K562 (cell line): Measurements from ENCODE around the gene COPS6. TPM values are rescaled to one million over a fixed set of nuclear protein-coding genes. Genes with fewer than 3 reads are reported as not detected.

Source experiments
- ASH1L ChIP-seq: fragments of 450-650 bp; IDR thresholded peaks from 2 replicates; pipeline ENCODE4 v1.6.1; 2018; ENCODE audit warnings: borderline replicate concordance, mild to moderate bottlenecking, low read depth; ENCODE audit not compliant: partially characterized antibody
- BCOR ChIP-seq: fragments of 450-650 bp; IDR thresholded peaks from 2 replicates; pipeline ENCODE4 v1.6.1; 2016
- CTCF ChIP-seq, 3 experiments: IDR thresholded peaks in 2 of 3; conservative IDR thresholded peaks in 1 of 3; 2 replicates each; pipeline ENCODE4 v1.5.1; 2011 to 2012; ENCODE audit warnings: low read length in 3 of 3, mild to moderate bottlenecking in 3 of 3, control low read depth in 2 of 3, improper control_type of control experiment in 1 of 3, inconsistent platforms in 1 of 3, low read depth in 1 of 3, mixed read lengths in 1 of 3, moderate library complexity in 1 of 3; ENCODE audit not compliant: insufficient read depth in 2 of 3
- MYBL2 ChIP-seq, 2 experiments: fragments of 450-650 bp in 1 of 2; sonication (generic) in 1 of 2; formaldehyde crosslinking in 1 of 2; IDR thresholded peaks; 2 replicates each; pipeline versions ENCODE4 v1.6.1 to v1.8.1; 2017 to 2022; ENCODE audit warnings: borderline replicate concordance in 1 of 2, inconsistent platforms in 1 of 2, low read depth in 1 of 2, mild to moderate bottlenecking in 1 of 2, missing genetic modification reagents in 1 of 2, moderate library complexity in 1 of 2
- NFIX ChIP-seq: fragments of 250-450 bp; sonication (Bioruptor Pico); IDR thresholded peaks from 2 replicates; pipeline ENCODE4 v1.4.0; 2020; ENCODE audit warnings: low read depth, mild to moderate bottlenecking, moderate library complexity
- POLR3G ChIP-seq: IDR thresholded peaks from 2 replicates; pipeline ENCODE4 v1.6.1; 2011; ENCODE audit not compliant: insufficient read length, insufficient replicate concordance; ENCODE audit errors: extremely low read depth
- RCOR1 ChIP-seq, 2 experiments: IDR thresholded peaks; 2 replicates each; pipeline ENCODE4 v1.6.1; 2012; ENCODE audit warnings: low read depth in 2 of 2, low read length in 2 of 2, borderline replicate concordance in 1 of 2, improper control_type of control experiment in 1 of 2
- RFX1 ChIP-seq: fragments of 450-650 bp; IDR thresholded peaks from 2 replicates; pipeline ENCODE4 v1.6.1; 2016; ENCODE audit warnings: mild to moderate bottlenecking, moderate library complexity
- RFX5 ChIP-seq: IDR thresholded peaks from 2 replicates; pipeline ENCODE4 v1.6.1; 2011; ENCODE audit warnings: low read depth, mild to moderate bottlenecking, improper control_type of control experiment, low read length
- SAFB ChIP-seq: fragments of 200-400 bp; formaldehyde crosslinking; IDR thresholded peaks from 2 replicates; pipeline ENCODE4 v1.6.1; 2017; ENCODE audit warnings: low read depth, low read length, borderline replicate concordance
- TBP ChIP-seq: optimal IDR thresholded peaks from 2 replicates; pipeline ENCODE3; 2011; ENCODE audit warnings: low read depth, low read length, improper control_type of control experiment
- TEAD4 ChIP-seq, 2 experiments: sonication (generic) in 1 of 2; formaldehyde crosslinking in 1 of 2; IDR thresholded peaks; 2 replicates each; pipeline versions ENCODE4 v1.6.1 to v1.8.0; 2012 to 2022; ENCODE audit warnings: borderline replicate concordance in 1 of 2, inconsistent platforms in 1 of 2, low read length in 1 of 2, mild to moderate bottlenecking in 1 of 2, missing genetic modification reagents in 1 of 2
- ZEB2 ChIP-seq: fragments of 450-650 bp; IDR thresholded peaks from 2 replicates; pipeline ENCODE4 v1.6.1; 2016
- ZNF134 ChIP-seq: fragments of 250-450 bp; sonication (Bioruptor Pico); conservative IDR thresholded peaks from 2 replicates; pipeline ENCODE4 v1.4.0; 2020
- ZNF280B ChIP-seq: fragments of 250-450 bp; sonication (Bioruptor Pico); IDR thresholded peaks from 2 replicates; pipeline ENCODE4 v1.5.1; 2021; ENCODE audit warnings: mild to moderate bottlenecking
- ZNF282 ChIP-seq: sonication (generic); formaldehyde crosslinking; IDR thresholded peaks from 2 replicates; pipeline ENCODE4 v1.8.1; 2023; ENCODE audit warnings: missing genetic modification reagents
- ZNF398 ChIP-seq: fragments of 250-450 bp; sonication (Bioruptor Pico); IDR thresholded peaks from 2 replicates; pipeline ENCODE4 v1.8.0; 2021; ENCODE audit warnings: moderate library complexity, mild to moderate bottlenecking, inconsistent platforms
- polyA plus RNA-seq, 8 experiments: library from polyadenylated mRNA; depleted of rRNA in 4 of 8; stranded (reverse) in 5 of 8; unstranded in 3 of 8; fragments of >200 nt; fragmentation: Nextera tagmentation in 2 of 8; fragmentation: Illumina TruSeq in 1 of 8; extraction: Ambion mirVana in 2 of 8; extraction: Trizol in 1 of 8; gene quantifications; 2 replicates each; pipeline versions ENCODE4 v1.2.1 to v1.2.3, GENCODE V29; 2011 to 2014; ENCODE audit warnings: inconsistent platforms in 1 of 8, missing spikeins in 1 of 8
- total RNA-seq, 7 experiments: library from RNA; depleted of rRNA in 6 of 7; stranded (reverse); fragments of >200 nt in 6 of 7; fragmentation: Illumina TruSeq in 2 of 7; extraction: Trizol in 2 of 7; gene quantifications; 2 replicates each; pipeline versions ENCODE4 v1.2.1 to v1.2.3, GENCODE V29; 2011 to 2021; ENCODE audit warnings: low replicate concordance in 1 of 7

COPS6 gene
- total and polyA plus RNA-seq, 9 of the 15 experiments (the other 6 are each of a cell fraction or from before 2014, with no cell fraction given) = 63.0 to 331 (median 168) TPM

GRCh38 chr7:100101016-100101862 lies 12.5 kb downstream of the COPS6 start, which contains the start of the genes AP4M1 and MCM7 (continued):
- TF ChIP-seq ZNF134 (CRISPR knock-in tag) = no peak
- no peak for TF ChIP-seq BCOR
- TF ChIP-seq ZNF282 (CRISPR knock-in tag) = peak; percentile 58
- no peak for TF ChIP-seq ZEB2
- TF ChIP-seq NFIX = no peak
- no peak for TF ChIP-seq POLR3G
- no peak; the same call in 1 of the 2 replicates for TF ChIP-seq TEAD4 (IDR thresholded peaks at IDR 0.05; ENCODE audit: low read length)
- TF ChIP-seq TEAD4 (CRISPR knock-in tag; IDR thresholded peaks at IDR 0.05; ENCODE audit: borderline replicate concordance) = no peak
- 0 out of 2 replicates have a peak, but pooled peaks have one; percentile 29 for TF ChIP-seq RFX5
- peak in 1 of 3 experiments; percentile 7; a peak in 1 of 6 replicates for TF ChIP-seq CTCF (IDR thresholded peaks at IDR 0.05 in 2 of 3, conservative IDR thresholded peaks at IDR 0.05 in 1 of 3; ENCODE audit: insufficient read depth in 2 of 3, low read depth in 1 of 3, low read length in 3 of 3)
- peak in 1 of 2 experiments; percentile 64; a peak in 3 of 4 replicates for TF ChIP-seq RCOR1 (IDR thresholded peaks at IDR 0.05; ENCODE audit: borderline replicate concordance in 1 of 2, low read depth in 2 of 2, low read length in 2 of 2)
- TF ChIP-seq MYBL2 (IDR thresholded peaks at IDR 0.05; ENCODE audit: low read depth) = no peak
- no peak; the same call in 1 of the 2 replicates for TF ChIP-seq MYBL2 (CRISPR knock-in tag; IDR thresholded peaks at IDR 0.05; ENCODE audit: borderline replicate concordance)
- 0 out of 2 replicates have a peak, but pooled peaks have one; percentile 30 for TF ChIP-seq SAFB
- no peak for TF ChIP-seq RFX1
- TF ChIP-seq ASH1L = peak; percentile 77
- no peak for TF ChIP-seq TBP
- no peak for TF ChIP-seq ZNF398 (CRISPR knock-in tag)
- TF ChIP-seq ZNF280B (CRISPR knock-in tag) = no peak
